MM.1S (cell line): ENCODE measurements around the gene SLC25A48.
A peak's percentile ranks its signal among the peaks of the same experiment; 100 is the strongest.

ENCODE experiments used
- EZH2 ChIP-seq: fragments of 300-600 bp; sonication (generic); optimal IDR thresholded peaks from 2 replicates; pipeline ENCODE3; 2017; ENCODE audit warnings: low read depth, mild to moderate bottlenecking, antibody characterized with exemption, low read length, mixed read lengths
- EZH2phosphoT487 ChIP-seq: fragments of 300-600 bp; sonication (generic); IDR thresholded peaks from 2 replicates; pipeline ENCODE4 v1.6.1; 2018; ENCODE audit warnings: antibody characterized with exemption, low read length
- TF ChIP-seq, protein P1 (sequence below): fragments of 300-600 bp; sonication (generic); IDR thresholded peaks from 2 replicates; pipeline ENCODE4 v1.5.1; 2016; ENCODE audit warnings: antibody characterized with exemption, low read length, mixed read lengths

- TF ChIP-seq EZH2 = no peak
- TF ChIP-seq, protein P1, sequence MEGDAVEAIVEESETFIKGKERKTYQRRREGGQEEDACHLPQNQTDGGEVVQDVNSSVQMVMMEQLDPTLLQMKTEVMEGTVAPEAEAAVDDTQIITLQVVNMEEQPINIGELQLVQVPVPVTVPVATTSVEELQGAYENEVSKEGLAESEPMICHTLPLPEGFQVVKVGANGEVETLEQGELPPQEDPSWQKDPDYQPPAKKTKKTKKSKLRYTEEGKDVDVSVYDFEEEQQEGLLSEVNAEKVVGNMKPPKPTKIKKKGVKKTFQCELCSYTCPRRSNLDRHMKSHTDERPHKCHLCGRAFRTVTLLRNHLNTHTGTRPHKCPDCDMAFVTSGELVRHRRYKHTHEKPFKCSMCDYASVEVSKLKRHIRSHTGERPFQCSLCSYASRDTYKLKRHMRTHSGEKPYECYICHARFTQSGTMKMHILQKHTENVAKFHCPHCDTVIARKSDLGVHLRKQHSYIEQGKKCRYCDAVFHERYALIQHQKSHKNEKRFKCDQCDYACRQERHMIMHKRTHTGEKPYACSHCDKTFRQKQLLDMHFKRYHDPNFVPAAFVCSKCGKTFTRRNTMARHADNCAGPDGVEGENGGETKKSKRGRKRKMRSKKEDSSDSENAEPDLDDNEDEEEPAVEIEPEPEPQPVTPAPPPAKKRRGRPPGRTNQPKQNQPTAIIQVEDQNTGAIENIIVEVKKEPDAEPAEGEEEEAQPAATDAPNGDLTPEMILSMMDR = peak; percentile 69
- no peak for TF ChIP-seq EZH2phosphoT487
These were observed at the start of gene SLC25A48 for GRCh38 chr5:135834639-135835529.
